Endothelial cell of umbilical vein (primary cell): ENCODE measurements around the gene CCS. TPM values are rescaled to one million over a fixed set of nuclear protein-coding genes. Genes with fewer than 3 reads are reported as not detected.

Experiments used
- BruUV-seq: library from RNA; stranded (reverse); fragments of 400-500 nt; replicated peaks from 2 replicates; lab custom pipeline; 2021; lab: Mats Ljungman, UMichigan
- CTCF ChIA-PET: fragments of 300-600, 350-600 bp; sonication (Branson Sonifier 250); formaldehyde crosslinking; loops from one replicate; lab custom pipeline; 2021; ENCODE audit warnings: antibody characterized with exemption, inconsistent platforms; lab: Charles Lee
- POLR2A ChIA-PET: fragments of 300-600, 350-600 bp; sonication (Branson Sonifier 250); formaldehyde crosslinking; loops from one replicate; lab custom pipeline; 2021; ENCODE audit warnings: antibody characterized with exemption, inconsistent platforms; lab: Charles Lee
- DNase-seq: peaks from one replicate; pipeline ENCODE4 v3.0.0-alpha.2; 2011; ENCODE audit warnings: low read depth, low spot score
- FAIRE-seq: peaks from 2 replicates; lab custom pipeline; 2011; peaks lifted over from hg19 to GRCh38; lab: Jason Lieb, UNC
- H2AFZ ChIP-seq: 2 replicates; pipeline ENCODE4 v1.6.0; 2012; ENCODE audit warnings: low read depth, low read length, control low read depth, inconsistent platforms
- H3K27ac ChIP-seq: 2 replicates; pipeline ENCODE4 v1.5.1; 2011; ENCODE audit warnings: low read depth, mild to moderate bottlenecking, control low read depth, low read length, moderate library complexity; ENCODE audit not compliant: insufficient read depth
- H3K27me3 ChIP-seq, 2 experiments: 2 replicates each; pipeline versions ENCODE4 v1.6.0 to v1.6.1; 2011; ENCODE audit warnings: low read length in 2 of 2, mixed read lengths in 1 of 2; ENCODE audit not compliant: control insufficient read depth in 2 of 2, insufficient read depth in 2 of 2
- H3K36me3 ChIP-seq, 2 experiments: 2 replicates in 1 of 2; 3 replicates in 1 of 2; pipeline ENCODE4 v1.5.1; 2011; ENCODE audit warnings: low read length in 2 of 2, mild to moderate bottlenecking in 1 of 2, moderate library complexity in 1 of 2; ENCODE audit not compliant: control insufficient read depth in 2 of 2, insufficient read depth in 2 of 2; ENCODE audit errors: extremely low read depth in 1 of 2
- H3K4me1 ChIP-seq: 3 replicates; pipeline ENCODE4 v1.5.1; 2011; ENCODE audit warnings: mild to moderate bottlenecking, low read length; ENCODE audit not compliant: control insufficient read depth, insufficient read depth; ENCODE audit errors: extremely low read depth
- H3K4me2 ChIP-seq: 2 replicates; pipeline ENCODE4 v1.6.1; 2011; ENCODE audit warnings: low read length, control low read depth, mixed read lengths; ENCODE audit not compliant: insufficient read depth
- H3K4me3 ChIP-seq, 3 experiments: fragments of 200-600 bp in 1 of 3; sonication (generic), shearing (Covaris generic) in 1 of 3; replicated peaks in 1 of 3; 2 replicates each; pipeline ENCODE4 v1.5.1; 2011 to 2016; ENCODE audit warnings: control low read depth in 3 of 3, low read length in 3 of 3, mild to moderate bottlenecking in 2 of 3, inconsistent platforms in 1 of 3, low read depth in 1 of 3, moderate library complexity in 1 of 3; ENCODE audit not compliant: insufficient read depth in 1 of 3
- H3K79me2 ChIP-seq: 2 replicates; pipeline ENCODE4 v1.6.0; 2012; ENCODE audit warnings: low read length, inconsistent platforms; ENCODE audit not compliant: control insufficient read depth, insufficient read depth
- H3K9ac ChIP-seq: replicated peaks from 2 replicates; pipeline ENCODE3; 2011; ENCODE audit warnings: low read length, control low read depth; ENCODE audit not compliant: insufficient read depth; ENCODE audit errors: extremely low read depth
- H3K9me1 ChIP-seq: replicated peaks from 3 replicates; pipeline ENCODE4 v1.6.0; 2011; ENCODE audit warnings: mild to moderate bottlenecking, low read length; ENCODE audit not compliant: control insufficient read depth, insufficient read depth; ENCODE audit errors: extremely low read depth
- H3K9me3 ChIP-seq: replicated peaks from 2 replicates; pipeline ENCODE4 v1.5.1; 2012; ENCODE audit warnings: low read length, inconsistent platforms; ENCODE audit not compliant: control insufficient read depth, insufficient read depth
- H4K20me1 ChIP-seq: replicated peaks from 2 replicates; pipeline ENCODE3; 2011; ENCODE audit warnings: mild to moderate bottlenecking, low read length; ENCODE audit not compliant: control insufficient read depth, insufficient read depth; ENCODE audit errors: extremely low read depth
- EZH2 ChIP-seq: IDR thresholded peaks from 2 replicates; pipeline ENCODE4 v1.6.1; 2012; ENCODE audit warnings: borderline replicate concordance, low read depth, mild to moderate bottlenecking, moderate library complexity, low read length, inconsistent platforms; ENCODE audit not compliant: severe bottlenecking
- FOS ChIP-seq: IDR thresholded peaks from 2 replicates; pipeline ENCODE4 v1.6.1; 2011; ENCODE audit warnings: mild to moderate bottlenecking, low read length, moderate library complexity, borderline replicate concordance; ENCODE audit not compliant: insufficient read depth
- GATA2 ChIP-seq: IDR thresholded peaks from 2 replicates; pipeline ENCODE4 v1.7.0; 2011; ENCODE audit warnings: low read depth, mild to moderate bottlenecking, moderate library complexity, mixed read lengths, low read length; ENCODE audit not compliant: insufficient read length, insufficient read depth
- JUN ChIP-seq: IDR thresholded peaks from 2 replicates; pipeline ENCODE4 v1.6.1; 2011; ENCODE audit warnings: borderline replicate concordance, low read depth; ENCODE audit not compliant: insufficient read length, insufficient read depth
- MYC ChIP-seq: IDR thresholded peaks from one replicate; pipeline ENCODE4 v1.6.1; 2011; ENCODE audit warnings: mild to moderate bottlenecking, low read depth, low read length
- POLR2A ChIP-seq: IDR thresholded peaks from 2 replicates; pipeline ENCODE4 v1.6.1; 2012; ENCODE audit warnings: low read depth, mild to moderate bottlenecking, control low read depth, low read length
- POLR2AphosphoS5 ChIP-seq: IDR thresholded peaks from 2 replicates; pipeline ENCODE4 v1.6.1; 2012; ENCODE audit warnings: low read depth, mild to moderate bottlenecking, control low read depth, low read length, moderate library complexity; ENCODE audit not compliant: insufficient read depth
- dilution Hi-C: fragments of 300-500 bp; cut with MboI; formaldehyde crosslinking; loops from one replicate; pipeline ENCODE4 v1.15.0; 2019; ENCODE audit warnings: low sequenced_read_pairs; ENCODE audit not compliant: extremely low pct_ligation_motif_present
- intact Hi-C: fragments of 100-400 bp; cut with micrococcal nuclease; formaldehyde crosslinking; loops from one replicate; pipeline ENCODE4 v1.10.0; 2022
- polyA plus RNA-seq, 4 experiments: library from polyadenylated mRNA; depleted of rRNA in 3 of 4; stranded (reverse) in 3 of 4; unstranded in 1 of 4; fragments of >200 nt; gene quantifications; 2 replicates each; pipeline versions ENCODE4 v1.2.1 to v1.2.3, GENCODE V29; 2011 to 2012; ENCODE audit warnings: missing spikeins in 1 of 4
- total RNA-seq: library from RNA; stranded (reverse); gene quantifications from 2 replicates; pipeline ENCODE4 v1.2.3, GENCODE V29; 2021
- TF ChIP-seq, protein P1 (sequence below), 2 donors: IDR thresholded peaks; 1 replicate in 1 of 2; 2 replicates in 1 of 2; pipeline ENCODE4 v1.5.1; 2011; ENCODE audit warnings: low read length in 2 of 2, mild to moderate bottlenecking in 2 of 2, moderate library complexity in 2 of 2, control low read depth in 1 of 2, inconsistent platforms in 1 of 2, low read depth in 1 of 2; ENCODE audit not compliant: insufficient read depth in 1 of 2; ENCODE audit errors: extremely low read depth in 1 of 2
- TF ChIP-seq, protein P2 (sequence below): IDR thresholded peaks from 2 replicates; pipeline ENCODE4 v1.6.1; 2011; ENCODE audit not compliant: insufficient read depth, insufficient read length

The CCS gene
- total and polyA plus RNA-seq, 2 donors (not counting 3 experiments of a cell fraction or from before 2014, with no cell fraction given), result 38.7 to 39.0 TPM

DNA sequence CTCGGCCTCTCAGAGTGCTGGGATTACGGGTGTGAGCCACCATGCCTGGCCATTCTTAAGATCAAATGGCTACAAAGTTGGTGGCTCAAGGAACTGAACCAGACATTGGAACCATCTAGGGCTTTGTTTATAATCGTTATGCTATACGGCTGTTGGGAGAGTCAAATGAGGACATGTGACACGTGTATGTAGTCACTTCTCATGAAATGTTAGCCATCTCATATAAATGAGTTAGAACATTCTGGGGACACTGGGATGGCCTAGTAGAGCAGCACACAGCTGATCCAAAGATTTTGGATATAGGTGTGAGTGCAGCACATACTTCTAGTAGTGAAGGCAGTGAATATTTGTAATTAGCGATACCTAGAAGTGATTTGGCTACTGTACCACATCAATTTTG lies 38.9 kb downstream of the CCS start:
- H3K36me3 ChIP-seq, result peaks cover 20 to 31% of the 10 kb centered on the region in 2 experiments
- FAIRE-seq (no peak), DNase-seq (no peak)
- H3K79me2 ChIP-seq, result peaks cover 94% of the 10 kb centered on the region
- peaks cover 7% of the 10 kb centered on the region for H4K20me1 ChIP-seq
- H3K4me3 ChIP-seq, result no peak overlapping the region
- no peak overlapping the region for H3K9ac ChIP-seq
- intact Hi-C loops (no loop called here), dilution Hi-C loops (no loop called here)
- no peaks in the 10 kb centered on the region for H3K27me3 ChIP-seq
- no peaks in the 10 kb centered on the region for H3K9me3 ChIP-seq
- TF ChIP-seq EZH2 (no peak), POLR2AphosphoS5 (no peak), FOS (no peak), MYC (no peak), JUN (no peak), POLR2A (no peak), GATA2 (no peak)
- TF ChIP-seq, protein P1, sequence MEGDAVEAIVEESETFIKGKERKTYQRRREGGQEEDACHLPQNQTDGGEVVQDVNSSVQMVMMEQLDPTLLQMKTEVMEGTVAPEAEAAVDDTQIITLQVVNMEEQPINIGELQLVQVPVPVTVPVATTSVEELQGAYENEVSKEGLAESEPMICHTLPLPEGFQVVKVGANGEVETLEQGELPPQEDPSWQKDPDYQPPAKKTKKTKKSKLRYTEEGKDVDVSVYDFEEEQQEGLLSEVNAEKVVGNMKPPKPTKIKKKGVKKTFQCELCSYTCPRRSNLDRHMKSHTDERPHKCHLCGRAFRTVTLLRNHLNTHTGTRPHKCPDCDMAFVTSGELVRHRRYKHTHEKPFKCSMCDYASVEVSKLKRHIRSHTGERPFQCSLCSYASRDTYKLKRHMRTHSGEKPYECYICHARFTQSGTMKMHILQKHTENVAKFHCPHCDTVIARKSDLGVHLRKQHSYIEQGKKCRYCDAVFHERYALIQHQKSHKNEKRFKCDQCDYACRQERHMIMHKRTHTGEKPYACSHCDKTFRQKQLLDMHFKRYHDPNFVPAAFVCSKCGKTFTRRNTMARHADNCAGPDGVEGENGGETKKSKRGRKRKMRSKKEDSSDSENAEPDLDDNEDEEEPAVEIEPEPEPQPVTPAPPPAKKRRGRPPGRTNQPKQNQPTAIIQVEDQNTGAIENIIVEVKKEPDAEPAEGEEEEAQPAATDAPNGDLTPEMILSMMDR (IDR thresholded peaks at IDR 0.05; ENCODE audit: extremely low read depth in 1 of 2, insufficient read depth in 1 of 2, low read depth in 1 of 2, low read length in 2 of 2), result no peak
- TF ChIP-seq, protein P2, sequence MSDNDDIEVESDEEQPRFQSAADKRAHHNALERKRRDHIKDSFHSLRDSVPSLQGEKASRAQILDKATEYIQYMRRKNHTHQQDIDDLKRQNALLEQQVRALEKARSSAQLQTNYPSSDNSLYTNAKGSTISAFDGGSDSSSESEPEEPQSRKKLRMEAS, result no peak
- no peaks in the 10 kb centered on the region for H3K9me1 ChIP-seq
- H2AFZ ChIP-seq, result no peak overlapping the region
- no TSS peak for BruUV-seq
- ChIA-PET POLR2A (no interaction called here), CTCF (no interaction called here)
- no peak overlapping the region for H3K4me2 ChIP-seq
- no peaks in the 10 kb centered on the region for H3K4me1 ChIP-seq
- no peak overlapping the region for H3K27ac ChIP-seq
